Activated T-helper 1 cell treated with anti-CD3 and anti-CD28 coated beads, Interleukin-2, amount 50 U/mL, for 16 hours (primary cell): ENCODE data around the gene CCSER2.
"Not testable (repeated sequence)": the region's sequence is repeated elsewhere in the genome, so short reads cannot be mapped to it uniquely, and the experiment has no call there.

Source experiments
- DNase-seq, 2 donors: peaks; one replicate each; pipeline ENCODE4 v3.0.0-alpha.2; 2020; ENCODE audit warnings: low read depth in 1 of 2, low spot score in 1 of 2

Gene CCSER2

GRCh38 chr10:84511709-84512285, 183.4 kb downstream of the CCSER2 start:
- no peak for DNase-seq

GRCh38 chr10:84517554-84517953, 189.2 kb downstream of the CCSER2 start:
- DNase-seq: no peak

- DNase-seq: no peak
These were observed 190.8 kb downstream of the CCSER2 start for GRCh38 chr10:84519235-84519634.

GRCh38 chr10:84521013-84521412, 192.6 kb downstream of the CCSER2 start:
- no peak for DNase-seq

DNA sequence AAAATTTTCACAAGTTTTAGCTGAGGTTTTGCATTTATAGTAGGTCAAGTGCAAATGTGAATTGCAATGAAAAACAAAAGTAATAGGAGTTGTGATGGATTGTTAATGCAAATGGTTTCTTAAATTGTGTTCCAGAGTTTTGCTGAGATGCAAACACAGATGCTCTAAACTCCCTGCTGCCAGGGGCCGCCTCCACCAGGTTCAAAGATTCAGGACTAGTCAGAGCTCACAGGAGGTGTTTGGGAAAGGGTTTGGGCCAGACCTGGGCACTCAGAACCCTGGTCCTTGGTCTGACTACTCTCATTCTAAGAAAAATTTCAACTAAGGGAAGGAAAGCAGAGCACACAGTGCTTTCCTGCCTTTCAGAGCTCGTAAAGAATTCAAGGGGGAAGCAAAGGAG, 193.1 kb downstream of the CCSER2 start:
- no peak for DNase-seq

- no peak for DNase-seq
These were observed 194.4 kb downstream of the CCSER2 start for GRCh38 chr10:84522612-84523462.

- DNase-seq: no peak
These were observed 195.1 kb downstream of the CCSER2 start for GRCh38 chr10:84523526-84523925.

GRCh38 chr10:84524435-84524834, 196.0 kb downstream of the CCSER2 start:
- DNase-seq: no peak

GRCh38 chr10:84525120-84525806, 196.9 kb downstream of the CCSER2 start:
- DNase-seq: no peak

DNA sequence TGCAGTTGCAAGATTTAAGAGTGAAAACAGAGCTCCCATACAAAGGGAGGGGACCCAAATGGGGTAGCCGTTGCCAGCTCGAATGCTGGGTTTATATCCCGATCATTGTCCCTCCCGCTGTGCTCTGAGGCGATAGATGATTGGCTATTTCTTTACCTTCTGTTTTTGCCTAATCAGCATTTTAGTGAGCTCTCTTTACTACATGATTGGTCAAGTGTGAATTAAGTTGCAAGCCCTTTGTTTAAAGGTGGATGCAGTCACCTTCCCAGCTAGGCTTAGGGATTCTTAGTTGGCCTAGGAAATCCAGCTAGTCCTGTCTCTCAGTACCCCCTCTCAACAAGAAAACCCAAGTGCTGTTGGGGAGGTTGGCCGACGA, 197.4 kb downstream of the CCSER2 start:
- not testable (repeated sequence) for DNase-seq

DNA sequence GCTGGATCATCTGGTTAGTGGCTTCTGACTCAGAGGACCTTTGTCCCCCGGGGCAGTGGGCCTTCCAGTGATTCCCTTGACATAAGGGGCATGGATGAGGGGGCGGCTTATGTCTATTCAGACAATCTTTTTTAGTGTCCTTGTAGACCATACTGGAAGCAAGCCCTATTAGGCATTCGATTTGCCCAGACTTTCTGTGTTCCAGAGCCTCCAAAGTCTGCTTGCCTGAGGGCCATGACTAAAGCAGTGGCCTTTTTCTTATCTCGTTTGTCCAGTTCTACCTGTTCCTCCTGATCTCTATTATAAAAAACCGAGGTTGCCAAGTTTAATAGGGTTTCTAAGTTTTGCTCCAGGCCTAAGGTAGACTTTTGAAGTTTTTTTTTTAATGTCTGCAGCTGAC, 199.0 kb downstream of the CCSER2 start:
- DNase-seq: not testable (repeated sequence)

GRCh38 chr10:84528526-84528925, 200.1 kb downstream of the CCSER2 start:
- DNase-seq: not testable (repeated sequence)

- DNase-seq: no peak
These were observed 202.4 kb downstream of the CCSER2 start for GRCh38 chr10:84530724-84531325.

- no peak for DNase-seq
These were observed 203.0 kb downstream of the CCSER2 start for GRCh38 chr10:84531396-84531795.

GRCh38 chr10:84534168-84534567, 205.8 kb downstream of the CCSER2 start:
- DNase-seq: no peak

DNA sequence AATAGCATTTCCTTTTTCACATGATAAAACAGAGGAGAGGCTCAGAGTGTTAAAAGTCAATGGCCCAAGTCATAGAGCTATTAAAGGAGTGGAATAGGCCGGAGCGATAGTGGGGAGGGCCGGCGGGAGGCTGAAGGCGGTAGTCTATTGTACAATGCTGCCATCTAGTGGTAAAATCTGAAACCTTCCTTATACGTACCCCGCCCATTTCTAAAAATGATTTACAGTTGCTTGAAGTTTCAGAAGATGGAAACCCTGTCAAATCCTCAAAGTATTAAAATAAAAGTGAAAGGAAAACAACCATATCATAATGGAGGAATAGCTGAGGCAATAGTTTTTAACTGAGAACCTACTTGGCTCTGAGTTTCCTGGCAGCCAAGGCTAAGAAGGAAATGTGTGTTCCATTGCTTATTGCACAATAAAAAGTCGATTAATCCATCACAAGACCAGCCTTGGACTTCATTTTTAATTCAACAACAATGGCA, 209.1 kb downstream of the CCSER2 start:
- DNase-seq: no peak

GRCh38 chr10:84538036-84538435, 209.6 kb downstream of the CCSER2 start:
- no peak for DNase-seq

- DNase-seq: no peak
These were observed 210.8 kb downstream of the CCSER2 start for GRCh38 chr10:84539216-84539615.

DNA sequence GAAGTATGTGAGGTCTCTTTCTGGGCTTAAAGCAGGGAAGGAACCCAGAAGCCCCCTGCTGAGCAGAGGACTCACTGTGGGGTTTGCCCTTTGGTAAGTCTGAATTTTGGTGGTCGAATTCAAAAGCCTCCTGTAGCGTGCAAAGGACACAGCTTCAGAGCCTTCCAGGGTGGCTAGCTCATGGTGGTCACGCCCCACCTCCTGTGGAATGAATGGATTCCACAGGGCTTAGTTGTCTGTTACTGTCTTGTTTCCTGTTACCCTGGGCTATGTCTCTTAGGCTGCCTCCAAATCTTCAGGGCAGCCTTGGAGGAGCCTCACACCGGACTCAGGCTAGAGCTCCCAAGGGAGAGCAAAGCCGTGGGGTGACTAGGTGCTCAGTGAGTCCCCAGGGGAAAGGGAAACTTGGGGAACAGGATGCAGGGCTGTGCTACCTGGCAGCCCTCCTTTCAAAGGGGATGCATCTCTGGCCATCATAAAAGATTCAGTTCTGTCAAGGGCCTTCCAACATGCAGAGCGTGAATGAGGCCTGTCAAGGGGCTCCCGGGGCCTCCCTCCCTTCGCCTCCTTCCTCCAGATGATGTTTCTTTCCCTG, 211.7 kb downstream of the CCSER2 start:
- DNase-seq: no peak

GRCh38 chr10:84540617-84541288, 212.4 kb downstream of the CCSER2 start:
- DNase-seq: peak; percentile 42 to 54

DNA sequence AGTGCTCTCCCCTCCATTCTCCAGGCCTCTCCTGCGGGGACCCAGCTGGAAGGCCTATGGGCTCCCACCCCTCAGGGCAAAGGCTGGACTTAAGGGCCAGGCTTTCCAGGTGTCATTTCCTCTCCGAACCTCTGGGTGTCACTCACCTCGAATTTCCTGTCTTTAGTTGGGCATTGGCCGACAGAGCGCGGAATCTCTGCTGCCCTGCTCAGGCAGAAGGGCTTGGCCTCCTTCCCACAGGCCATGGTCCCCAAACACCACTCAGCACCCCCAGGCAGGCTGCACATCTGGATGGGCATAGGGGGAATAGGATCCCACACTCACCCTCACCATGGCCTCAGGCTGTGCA, 212.9 kb downstream of the CCSER2 start:
- DNase-seq: no peak
